ENCODE measurements around the gene AOC3.

GRCh38 chr17:42898147-42898811 is 47.3 kb downstream of the AOC3 start:
- no peak for TF ChIP-seq POLR2A (IDR thresholded peaks at IDR 0.05; ENCODE audit: control extremely low read depth in 1 of 2, low read depth in 2 of 2, low read length in 2 of 2)
- TF ChIP-seq CTCF (IDR thresholded peaks at IDR 0.05; ENCODE audit: control extremely low read depth in 1 of 3, insufficient read depth in 1 of 3, low read depth in 1 of 3, low read length in 3 of 3), result no peak
- TF ChIP-seq POLR2AphosphoS5 (IDR thresholded peaks at IDR 0.05; ENCODE audit: low read depth, low read length), result no peak
- no peak for TF ChIP-seq RFX5 (IDR thresholded peaks at IDR 0.05; ENCODE audit: borderline replicate concordance, low read depth, low read length)
- no peak for TF ChIP-seq CREB1 (IDR thresholded peaks at IDR 0.05)
- no peak for TF ChIP-seq BACH1 (IDR thresholded peaks at IDR 0.05; ENCODE audit: low read length)
- no peak for TF ChIP-seq GABPA (IDR thresholded peaks at IDR 0.05; ENCODE audit: borderline replicate concordance, insufficient read depth, low read length)
- TF ChIP-seq MAX (IDR thresholded peaks at IDR 0.05), result no peak
- no peak for TF ChIP-seq ZNF274 (IDR thresholded peaks at IDR 0.05; ENCODE audit: borderline replicate concordance, extremely low read depth, low read length)
- no peak for TF ChIP-seq EP300 (IDR thresholded peaks at IDR 0.05; ENCODE audit: borderline replicate concordance in 1 of 2, low read depth in 2 of 2, low read length in 2 of 2)

All from H1 (cell line).